Measurements from ENCODE around the gene RAB36. TPM values are rescaled to one million over a fixed set of nuclear protein-coding genes. Genes with fewer than 3 reads are reported as not detected.
"Not testable (repeated sequence)": the region's sequence is repeated elsewhere in the genome, so short reads cannot be mapped to it uniquely, and the experiment has no call there.

RAB36 gene
- polyA plus RNA-seq, 12 donors, result 0.85 to 3.7 (median 1.4) TPM; not detected in 2

DNA sequence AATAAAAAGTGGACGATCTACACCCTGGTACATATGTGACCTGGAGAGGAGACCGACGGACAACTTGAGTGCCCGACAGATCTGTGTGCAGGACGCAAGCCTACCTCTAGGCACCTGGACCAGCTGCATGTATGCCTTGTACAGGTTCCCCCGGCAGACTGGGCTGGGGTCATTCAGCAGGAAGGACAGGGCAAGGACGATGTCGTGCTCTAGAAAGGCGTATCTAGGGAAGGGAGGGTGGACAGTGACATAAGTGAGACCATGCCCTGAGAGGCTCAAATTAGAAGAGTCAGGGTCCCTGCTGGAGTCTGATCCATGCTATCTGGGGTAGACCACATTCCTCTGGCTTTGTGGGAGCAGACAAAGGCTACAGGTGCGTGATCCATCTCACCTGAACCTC lies 11.4 kb upstream of the RAB36 start:
- no peak for DNase-seq

- DNase-seq, result not testable (repeated sequence)
These were observed 8.3 kb upstream of the RAB36 start for GRCh38 chr22:23136991-23137390.

DNA sequence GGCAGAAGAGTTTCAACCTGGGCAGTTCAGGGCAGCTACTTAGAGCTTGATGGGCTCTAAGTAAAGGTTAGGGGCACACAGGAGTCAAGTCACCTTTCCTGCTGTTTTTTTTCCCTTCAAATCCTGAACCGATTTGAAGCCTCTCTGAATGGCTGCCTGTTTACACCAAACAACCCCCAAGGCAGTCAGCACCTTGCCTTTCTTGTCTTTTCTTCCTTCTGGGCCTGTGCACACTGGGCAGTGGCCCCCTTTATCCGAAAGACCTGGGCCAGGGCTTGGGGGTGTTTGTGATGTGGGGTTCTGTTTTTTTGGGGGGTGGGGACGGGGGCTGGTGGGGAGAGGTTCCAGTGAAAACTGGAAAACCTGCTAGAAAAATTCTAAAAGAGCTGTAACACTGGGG lies 7.8 kb upstream of the RAB36 start:
- no peak for DNase-seq

DNA sequence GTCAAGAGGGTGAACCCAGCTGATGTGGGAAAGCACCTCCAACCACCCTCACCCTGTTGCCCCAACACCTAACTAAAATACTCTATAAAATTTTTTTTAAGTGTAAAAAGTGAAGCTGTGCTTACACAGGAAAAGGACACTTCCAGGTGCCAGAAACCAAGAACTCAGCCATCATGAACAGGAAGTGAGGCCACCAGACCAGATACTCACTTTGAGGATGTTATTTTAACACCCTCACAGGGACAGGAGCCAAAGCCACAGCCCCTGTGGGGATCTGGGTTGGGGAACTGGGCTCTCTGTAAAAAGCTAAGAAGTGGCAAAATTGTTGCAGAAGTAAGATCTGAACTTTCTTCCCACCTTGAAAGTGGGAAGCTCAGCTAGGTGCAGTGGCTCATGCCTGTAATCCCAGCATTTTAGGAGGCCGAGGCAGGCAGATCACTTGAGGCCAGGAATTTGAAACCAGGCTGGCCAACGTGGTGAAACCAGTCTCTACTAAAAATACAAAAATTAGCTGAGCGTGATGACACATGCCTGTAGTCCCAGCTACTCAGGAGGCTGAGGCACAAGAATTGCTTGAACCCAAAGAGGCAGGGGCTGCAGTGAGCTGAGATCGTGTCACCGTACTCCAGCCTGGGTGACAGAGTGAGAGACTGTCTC lies 7.2 kb upstream of the RAB36 start:
- no peak for DNase-seq

GRCh38 chr22:23138584-23139435 lies 6.5 kb upstream of the RAB36 start:
- no peak for DNase-seq

- DNase-seq, result no peak
These were observed 4.9 kb upstream of the RAB36 start for GRCh38 chr22:23140385-23140784.

DNA sequence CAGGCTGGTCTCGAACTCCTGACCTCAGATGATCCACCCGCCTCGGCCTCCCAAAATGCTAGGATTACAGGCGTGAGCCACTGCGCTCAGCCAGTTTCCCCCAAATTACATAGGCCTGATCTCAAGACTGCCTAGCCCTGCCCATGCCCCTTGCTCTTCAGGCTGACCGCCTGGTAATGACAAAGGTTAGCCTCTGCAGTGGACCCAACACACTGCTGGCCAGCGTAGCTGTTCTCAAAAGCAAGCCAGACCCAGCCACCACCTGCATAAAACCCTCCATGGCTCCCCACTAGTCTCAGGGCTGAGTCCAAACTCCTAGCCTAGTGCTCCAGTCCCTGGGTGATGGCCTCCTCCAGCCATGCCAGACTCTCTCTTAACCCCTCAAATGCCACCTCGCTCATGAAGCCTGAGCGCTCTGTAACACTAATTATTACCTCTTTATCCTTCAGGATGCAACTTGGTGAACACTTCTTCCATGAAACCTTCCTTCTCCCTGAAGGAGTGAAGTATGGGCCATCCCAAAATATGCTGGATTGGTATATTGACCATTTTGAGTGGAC lies 2.7 kb upstream of the RAB36 start:
- DNase-seq, result no peak

GRCh38 chr22:23143119-23143518 lies 2.2 kb upstream of the RAB36 start:
- no peak for DNase-seq

DNA sequence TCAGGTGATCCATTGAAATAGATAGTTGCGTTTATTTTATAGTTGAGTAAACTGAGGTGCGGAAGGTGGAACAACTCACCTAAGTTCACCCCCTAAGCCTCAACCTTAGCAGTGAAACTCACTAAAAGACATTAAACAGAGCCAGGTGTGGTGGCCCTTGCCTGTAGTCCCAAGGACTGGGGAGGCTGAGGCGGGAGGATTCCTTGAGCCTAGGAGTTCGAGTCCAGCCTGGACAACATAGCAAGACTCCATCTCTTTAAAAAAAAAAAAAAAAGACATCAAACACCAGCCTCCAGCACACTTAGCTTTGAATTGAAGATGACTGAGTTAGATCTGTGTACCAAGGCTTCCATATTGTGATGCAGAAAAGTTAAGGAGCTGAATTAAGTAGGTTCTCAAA lies 845 bp upstream of the RAB36 start:
- DNase-seq, result no peak

DNA sequence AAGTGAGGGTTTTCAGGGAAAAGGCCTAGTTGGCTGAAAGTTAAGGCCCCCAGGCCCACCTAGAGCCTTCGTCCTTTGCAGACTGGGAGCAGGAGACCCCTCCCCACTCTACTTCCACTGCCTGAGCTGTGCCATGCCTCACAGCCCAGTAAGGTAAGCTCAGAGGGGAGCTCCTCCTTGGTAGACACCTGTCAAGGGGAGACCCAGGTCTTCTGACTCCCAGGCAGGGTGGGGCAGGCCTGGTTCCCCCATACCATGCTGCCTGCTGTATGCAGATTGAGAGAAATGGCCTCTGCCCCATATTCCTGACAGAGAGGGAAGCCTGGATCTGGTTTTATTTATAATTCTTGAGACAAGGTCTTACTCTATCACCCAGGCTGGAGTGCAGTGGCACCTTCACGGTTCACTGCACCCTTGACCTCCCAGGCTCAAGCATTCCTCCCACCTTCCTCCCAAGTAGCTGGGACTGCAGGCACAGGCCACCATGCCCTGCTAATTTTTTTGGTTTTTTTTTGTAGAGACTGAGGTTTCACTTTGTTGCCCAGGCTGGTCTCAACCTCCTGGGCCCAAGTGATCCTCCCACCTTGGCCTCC lies 697 bp downstream of the RAB36 start:
- DNase-seq, result no peak

DNA sequence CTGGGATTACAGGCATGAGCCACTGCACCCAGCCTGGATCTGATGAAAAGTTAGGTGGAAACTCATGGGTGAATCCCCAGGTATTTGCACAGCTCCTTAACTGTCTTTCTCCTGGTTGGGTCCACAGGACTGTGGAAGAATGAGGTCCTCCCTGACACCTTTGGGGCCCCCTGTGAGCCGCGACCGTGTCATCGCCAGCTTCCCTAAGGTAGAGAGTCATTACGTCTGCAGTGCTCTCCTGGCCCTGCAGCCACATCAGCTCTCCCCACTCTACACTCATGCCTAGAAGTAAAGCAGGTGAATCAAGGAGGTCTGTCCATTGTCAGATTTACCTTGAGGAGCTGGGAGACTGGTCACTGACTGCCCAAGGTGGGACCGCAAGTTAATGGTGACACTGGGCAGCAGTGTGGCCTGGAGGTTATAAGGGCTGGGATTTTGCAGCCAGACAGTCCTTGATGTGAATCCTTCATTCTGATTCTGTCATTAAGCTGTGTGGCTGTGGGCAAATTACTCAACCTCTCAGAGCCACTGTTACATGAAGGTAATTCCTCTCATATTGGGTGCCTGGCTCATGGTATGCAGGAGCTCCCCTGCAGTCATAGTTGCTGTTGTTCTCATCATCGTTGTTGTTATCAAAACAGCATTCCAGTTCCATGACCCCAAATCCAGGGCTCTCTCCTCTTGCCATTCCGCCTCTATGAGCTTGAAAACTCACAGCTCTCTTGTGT lies 1.4 kb downstream of the RAB36 start:
- DNase-seq, result no peak

DNA sequence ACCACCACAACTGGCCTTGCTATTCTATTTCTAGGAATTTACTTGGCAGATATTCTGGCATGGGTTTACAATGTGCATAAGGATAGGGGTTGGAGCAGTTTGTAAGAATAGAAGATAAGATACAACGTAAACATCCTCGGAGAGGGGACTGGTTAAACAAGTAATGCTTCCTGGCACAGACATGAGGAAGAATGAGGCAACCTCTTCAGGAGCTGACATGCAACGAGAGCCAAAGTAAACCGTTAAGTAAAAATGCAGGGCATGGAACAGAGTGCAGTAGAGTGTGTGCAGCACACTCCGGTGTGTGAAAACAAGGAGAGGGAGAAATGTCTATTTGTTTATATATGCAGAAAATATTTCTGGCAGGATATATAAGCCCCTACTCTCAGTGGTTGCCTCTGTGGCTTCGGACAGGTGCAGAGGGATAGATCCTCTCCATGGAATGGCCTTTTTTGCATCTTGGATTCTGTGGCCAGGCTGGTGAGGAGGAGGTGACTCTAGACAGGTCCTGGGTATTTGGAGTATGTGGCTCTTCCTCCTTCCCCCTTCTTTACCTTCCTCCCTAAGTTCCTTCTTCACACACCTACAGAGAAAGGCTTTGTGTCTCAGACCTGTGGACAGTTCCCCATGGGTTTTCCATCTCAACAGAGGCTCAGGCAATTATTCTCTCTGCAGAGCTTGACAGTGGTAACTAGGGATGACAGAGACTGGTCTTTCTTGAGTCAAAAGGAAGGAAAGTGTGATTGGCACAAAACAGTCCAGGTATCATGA lies 2.5 kb downstream of the RAB36 start:
- DNase-seq, result no peak

- peak; percentile 28 for DNase-seq
These were observed 4.5 kb downstream of the RAB36 start for GRCh38 chr22:23149743-23150238.

GRCh38 chr22:23150762-23151161 lies 5.5 kb downstream of the RAB36 start:
- no peak for DNase-seq

DNA sequence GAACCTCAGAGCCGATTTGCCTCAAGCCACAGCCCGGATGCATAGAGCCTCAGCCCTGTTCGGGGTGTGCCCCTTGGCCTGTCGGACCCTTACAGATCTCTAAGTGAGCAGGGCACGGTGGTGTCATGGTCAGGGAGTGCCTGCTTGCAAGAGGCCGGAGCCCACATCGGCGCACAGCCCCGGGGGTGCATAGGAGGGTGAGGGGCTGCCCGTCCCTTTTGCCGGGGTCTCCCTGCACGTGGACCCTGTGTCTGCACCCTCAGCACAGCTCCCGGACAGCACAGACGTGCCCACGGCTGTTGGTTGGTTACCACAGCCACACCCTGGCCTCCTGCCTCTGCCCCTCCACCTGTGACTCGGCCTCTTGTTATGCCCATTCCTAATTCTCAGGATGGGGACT lies 6.5 kb downstream of the RAB36 start:
- DNase-seq, result no peak

DNA sequence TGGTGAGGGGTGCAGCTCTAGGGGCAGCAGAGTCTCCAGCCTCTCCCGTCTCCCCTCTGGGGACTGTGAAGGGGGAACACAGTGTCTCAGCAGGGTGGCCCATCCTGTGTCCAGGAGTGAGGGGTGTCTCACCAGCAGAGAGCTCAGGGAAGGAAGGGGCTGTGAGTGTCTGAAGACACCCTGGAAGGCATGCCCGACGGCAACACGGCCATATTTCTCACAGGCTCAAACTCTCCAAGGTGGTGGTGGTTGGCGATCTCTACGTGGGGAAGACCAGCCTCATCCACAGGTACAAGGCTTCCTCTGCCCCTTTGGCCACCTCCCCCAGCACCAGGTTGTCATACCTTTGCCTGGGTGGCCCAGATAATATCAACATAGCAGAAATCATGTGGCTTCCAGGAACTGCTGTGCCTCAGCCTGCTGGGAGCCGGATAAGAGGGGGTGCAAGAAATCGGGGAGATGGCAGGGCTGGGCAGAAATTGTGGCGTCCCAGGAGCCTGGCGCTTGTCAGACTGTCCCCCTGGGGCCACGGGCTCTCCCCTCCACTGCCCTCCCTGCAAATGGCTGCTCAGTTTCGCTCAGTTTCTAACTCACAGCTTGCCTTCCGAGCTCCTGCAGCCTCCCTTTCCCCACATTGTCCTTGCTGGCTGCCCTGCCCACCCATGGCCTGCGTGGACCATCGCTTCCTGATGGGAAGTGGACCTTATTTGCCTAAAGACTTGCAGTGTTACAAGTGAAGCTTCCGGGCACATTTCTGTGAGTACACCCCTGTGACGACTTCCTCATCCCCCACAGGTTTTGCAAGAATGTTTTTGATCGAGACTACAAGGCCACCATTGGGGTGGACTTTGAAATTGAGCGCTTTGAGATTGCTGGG lies 7.2 kb downstream of the RAB36 start:
- DNase-seq, result no peak

DNA sequence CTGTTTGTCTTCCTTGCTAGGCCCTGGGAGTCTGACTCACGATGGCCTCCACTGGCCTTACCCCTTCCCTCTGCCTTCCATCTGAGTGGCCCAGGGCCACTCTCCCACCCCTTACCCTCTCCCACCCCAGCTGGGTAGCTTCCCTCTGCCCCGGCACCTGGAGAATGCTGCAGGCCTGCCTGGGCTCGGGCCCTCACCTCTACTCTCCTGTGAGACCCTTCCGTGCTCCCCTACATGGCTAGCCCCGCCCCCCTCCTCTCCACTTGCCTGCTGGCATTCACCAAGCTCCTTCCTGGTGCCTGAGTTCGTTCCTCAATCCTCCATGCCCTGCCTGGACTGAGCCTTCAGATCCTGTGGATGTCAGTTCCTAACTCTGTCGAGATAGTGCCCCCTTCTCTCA lies 8.7 kb downstream of the RAB36 start:
- no peak for DNase-seq

DNA sequence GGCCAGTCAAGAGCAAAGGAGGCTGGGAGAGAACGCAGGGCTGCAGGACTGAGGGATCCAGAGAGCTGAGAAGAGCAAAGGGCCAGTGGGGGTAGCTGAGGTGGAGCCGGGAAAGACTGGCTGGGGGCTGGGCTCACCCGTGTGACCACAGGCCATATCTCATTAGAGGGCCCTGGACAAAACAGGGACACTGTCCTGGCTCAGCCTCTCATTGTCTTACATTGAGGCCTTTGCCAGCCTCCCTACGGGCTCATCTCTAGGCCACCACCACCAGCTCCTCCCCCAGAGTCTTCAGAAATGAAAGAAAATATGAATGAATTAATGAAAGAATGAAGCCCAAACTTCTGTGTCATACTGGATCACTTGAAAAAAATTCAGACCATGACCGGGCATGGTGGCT lies 9.2 kb downstream of the RAB36 start:
- no peak for DNase-seq

- no peak for DNase-seq
These were observed 9.9 kb downstream of the RAB36 start for GRCh38 chr22:23155143-23155542.

DNA sequence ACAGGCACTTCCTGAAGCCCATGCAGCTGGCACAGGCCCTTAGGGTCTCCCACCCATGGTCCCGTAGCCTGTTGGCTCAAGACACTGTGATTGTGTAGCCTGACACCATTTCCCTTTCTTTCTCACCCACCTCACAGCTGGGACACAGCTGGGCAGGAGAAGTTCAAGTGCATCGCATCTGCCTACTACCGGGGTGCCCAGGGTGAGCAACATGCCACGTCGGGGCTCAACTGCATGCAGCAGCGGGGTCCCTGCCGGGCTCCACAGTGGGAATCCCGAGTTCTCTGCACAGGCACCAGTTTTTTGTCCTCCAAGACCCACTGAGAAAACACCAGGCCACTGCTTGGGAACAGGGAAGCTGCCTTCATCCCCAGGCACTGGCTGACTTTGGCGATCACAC lies 10.6 kb downstream of the RAB36 start:
- no peak for DNase-seq
